ENCODE data around the gene PIH1D1. TPM values are rescaled to one million over a fixed set of nuclear protein-coding genes. Genes with fewer than 3 reads are reported as not detected.

The PIH1D1 gene
- total and polyA plus RNA-seq, 2 of the 13 experiments (the other 11 are each of a cell fraction or from before 2014, with no cell fraction given) = 110 to 137 TPM

- no peak for TF ChIP-seq ZBTB4 (CRISPR knock-in tag; IDR thresholded peaks at IDR 0.05; ENCODE audit: borderline replicate concordance)
- peak; percentile 3; the same call in 1 of the 2 replicates for TF ChIP-seq SALL1 (CRISPR knock-in tag; IDR thresholded peaks at IDR 0.05)
- TF ChIP-seq AGO2 (optimal IDR thresholded peaks at IDR 0.05; ENCODE audit: low read depth, low read length) = peak; percentile 39
- TF ChIP-seq NBN (conservative IDR thresholded peaks at IDR 0.05) = no peak
- no peak for TF ChIP-seq USF2 (IDR thresholded peaks at IDR 0.05; ENCODE audit: low read depth, low read length)
- TF ChIP-seq USF2 (CRISPR knock-in tag; IDR thresholded peaks at IDR 0.05; ENCODE audit: borderline replicate concordance) = no peak
- TF ChIP-seq NR0B2 (CRISPR knock-in tag; IDR thresholded peaks at IDR 0.05) = no peak
- peak; percentile 79; the same call in 1 of the 2 replicates for TF ChIP-seq ZNF430 (CRISPR knock-in tag; IDR thresholded peaks at IDR 0.05)
- TF ChIP-seq MTERF4 (CRISPR knock-in tag; IDR thresholded peaks at IDR 0.05) = 0 out of 2 replicates have a peak, but pooled peaks have one; percentile 2
- TF ChIP-seq POGK (CRISPR knock-in tag; conservative IDR thresholded peaks at IDR 0.05) = no peak
- peak; percentile 36; the same call in 1 of the 2 replicates for TF ChIP-seq MAZ (IDR thresholded peaks at IDR 0.05; ENCODE audit: borderline replicate concordance, low read depth, low read length)
- TF ChIP-seq MAZ (CRISPR knock-in tag; IDR thresholded peaks at IDR 0.05; ENCODE audit: low read depth) = no peak
Observed at GRCh38 chr19:49442771-49443365, 8.7 kb downstream of the PIH1D1 start (continued).
